ENCODE data around the gene KIF3B.
"Not testable (repeated sequence)": the region's sequence is repeated elsewhere in the genome, so short reads cannot be mapped to it uniquely, and the experiment has no call there.

KIF3B gene

DNA sequence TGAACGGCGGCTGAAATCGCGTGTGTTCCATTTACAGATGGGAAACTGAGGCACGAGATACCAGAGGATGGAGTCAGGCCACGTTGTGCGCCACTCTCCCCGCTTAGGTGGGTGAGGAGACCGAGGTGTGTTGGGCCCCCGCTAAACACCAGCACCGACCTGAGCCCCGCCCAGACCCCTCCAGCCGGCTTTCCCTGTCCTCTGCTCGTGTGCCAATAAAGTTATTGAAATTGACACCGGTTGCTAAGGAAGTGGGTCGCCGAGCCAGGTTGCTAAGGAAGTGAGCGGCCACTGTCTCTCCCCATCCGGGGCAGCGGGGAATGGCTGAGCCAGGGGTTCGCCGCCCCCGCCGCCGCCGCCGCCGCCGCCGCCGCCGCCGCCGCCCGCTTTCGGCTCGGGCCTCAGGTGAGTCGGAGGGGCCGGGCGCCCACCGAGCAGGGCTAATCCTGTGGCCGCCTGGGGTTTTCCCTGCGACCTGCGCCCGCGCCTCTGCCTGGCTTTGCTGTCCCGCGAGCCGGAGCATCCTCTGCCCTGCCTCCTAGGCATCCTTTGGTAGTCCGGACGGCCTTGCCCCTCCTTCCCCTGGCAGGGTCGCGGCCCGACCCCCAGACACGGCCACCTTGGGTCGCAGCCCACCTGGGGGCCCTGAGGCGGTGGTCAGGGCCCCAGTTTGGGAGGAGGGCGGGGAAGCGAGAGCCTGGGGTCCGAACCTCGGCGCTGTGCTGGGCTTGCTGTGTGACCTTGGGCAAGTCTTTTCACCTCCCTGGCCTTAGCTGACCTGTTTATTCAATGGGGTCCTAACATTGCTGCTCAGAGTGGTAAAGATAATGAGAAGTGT is at the start of gene KIF3B:
TSS of gene KIF3B (plus strand) at position 291 of the 838 bp plus-strand sequence. CDS start 32,127 bp downstream, outside the sequence.
- peak; percentile 77 for DNase-seq (ENCODE audit: low spot score)

DNA sequence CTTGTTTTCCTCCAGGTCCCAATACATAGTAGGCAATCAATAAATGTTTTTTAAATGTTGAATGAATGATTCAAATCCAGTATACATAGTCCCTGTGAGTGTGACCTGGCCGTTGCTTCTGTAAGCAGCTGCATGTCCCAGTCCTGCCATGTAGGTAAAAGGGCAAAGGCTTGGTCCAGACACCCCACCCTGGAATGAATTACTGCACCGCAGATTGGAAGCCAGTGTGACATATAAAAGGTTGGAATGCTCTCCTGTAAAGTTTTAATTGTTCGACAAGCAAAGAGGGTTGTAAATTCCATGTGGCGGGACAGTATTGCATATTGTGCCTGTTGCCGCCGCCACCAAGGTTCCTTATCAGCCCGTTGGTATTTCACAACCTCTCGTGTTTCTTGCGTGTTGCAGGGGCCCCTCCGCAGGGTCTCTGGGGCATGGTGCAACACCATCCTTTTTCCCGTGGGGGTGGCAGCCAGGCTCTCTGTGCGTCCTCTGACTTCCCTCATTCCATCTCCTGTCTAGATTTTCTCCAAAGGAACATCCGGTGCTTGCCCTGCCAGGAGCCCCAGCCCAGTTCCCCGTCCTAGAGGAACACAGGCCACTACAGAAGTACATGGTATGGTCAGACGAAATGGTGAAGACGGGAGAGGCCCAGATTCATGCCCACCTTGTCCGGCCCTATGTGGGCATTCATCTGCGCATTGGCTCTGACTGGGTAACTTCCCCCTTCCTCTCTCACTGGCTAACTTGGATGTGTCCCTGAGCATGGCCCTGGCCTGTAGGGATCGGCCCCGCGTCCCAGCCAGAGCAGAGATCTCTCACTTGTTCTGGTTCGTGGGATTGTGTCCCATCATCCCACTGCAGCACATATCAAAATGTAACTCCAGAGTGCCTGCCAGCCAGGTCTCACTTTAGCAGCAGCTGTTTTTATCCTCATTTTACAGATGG is 49.4 kb upstream of the KIF3B start:
- no peak for DNase-seq (ENCODE audit: low spot score)

DNA sequence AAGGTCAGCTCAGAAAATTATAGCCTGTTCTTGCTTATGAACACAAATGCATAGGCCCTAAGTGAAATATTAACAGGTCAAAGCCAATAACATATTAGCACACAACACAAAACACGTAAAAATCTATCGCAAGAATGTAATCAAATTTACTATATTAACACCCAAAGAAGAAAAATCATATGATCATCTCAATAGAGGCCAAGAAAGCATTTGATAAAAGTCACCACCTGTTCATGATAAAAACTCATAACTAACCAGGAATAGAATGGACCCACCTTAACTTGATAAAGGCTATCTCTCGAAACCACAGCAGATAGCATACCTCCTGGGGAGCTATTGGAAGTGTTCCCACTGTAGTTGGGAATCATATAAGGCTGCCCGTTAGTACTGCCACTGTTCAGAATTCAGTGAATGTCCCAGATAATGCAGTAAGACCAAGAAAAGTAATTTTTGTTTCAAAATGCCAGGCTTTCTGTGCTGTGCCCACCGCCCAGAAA is 48.2 kb upstream of the KIF3B start:
- no peak for DNase-seq (ENCODE audit: low spot score)

DNA sequence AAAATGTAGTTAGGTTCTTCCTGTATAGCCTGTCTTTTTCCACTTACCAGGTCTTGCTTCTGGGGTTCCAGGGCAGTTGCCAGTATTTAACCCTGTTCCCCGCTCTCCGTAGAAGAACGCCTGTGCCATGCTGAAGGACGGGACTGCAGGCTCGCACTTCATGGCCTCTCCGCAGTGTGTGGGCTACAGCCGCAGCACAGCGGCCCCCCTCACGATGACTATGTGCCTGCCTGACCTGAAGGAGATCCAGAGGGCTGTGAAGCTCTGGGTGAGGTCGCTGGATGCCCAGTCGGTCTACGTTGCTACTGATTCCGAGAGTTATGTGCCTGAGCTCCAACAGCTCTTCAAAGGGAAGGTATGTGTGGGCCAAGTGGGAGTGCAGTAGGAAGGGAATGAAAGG is 46.7 kb upstream of the KIF3B start:
- DNase-seq (ENCODE audit: low spot score), result no peak

DNA sequence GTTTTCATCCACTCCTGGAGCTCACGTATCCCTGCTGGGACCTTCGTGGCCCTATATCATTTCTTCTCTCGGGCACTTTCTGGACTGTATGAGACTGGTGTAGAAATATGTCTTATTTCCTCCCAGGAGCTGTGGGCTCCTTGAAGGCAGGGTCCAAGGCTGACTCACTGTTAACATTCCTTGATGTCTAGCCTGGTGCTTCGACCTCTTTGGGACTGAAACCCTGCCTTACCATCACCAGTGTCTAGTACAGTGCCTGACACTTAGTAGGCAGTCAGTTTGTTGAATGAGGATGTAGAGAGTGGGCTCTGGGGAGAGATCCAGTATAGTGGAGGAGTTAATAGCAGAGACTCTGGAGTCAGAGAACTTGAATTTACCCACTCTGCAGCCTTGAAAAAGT is 46.2 kb upstream of the KIF3B start:
- DNase-seq (ENCODE audit: low spot score), result no peak

DNA sequence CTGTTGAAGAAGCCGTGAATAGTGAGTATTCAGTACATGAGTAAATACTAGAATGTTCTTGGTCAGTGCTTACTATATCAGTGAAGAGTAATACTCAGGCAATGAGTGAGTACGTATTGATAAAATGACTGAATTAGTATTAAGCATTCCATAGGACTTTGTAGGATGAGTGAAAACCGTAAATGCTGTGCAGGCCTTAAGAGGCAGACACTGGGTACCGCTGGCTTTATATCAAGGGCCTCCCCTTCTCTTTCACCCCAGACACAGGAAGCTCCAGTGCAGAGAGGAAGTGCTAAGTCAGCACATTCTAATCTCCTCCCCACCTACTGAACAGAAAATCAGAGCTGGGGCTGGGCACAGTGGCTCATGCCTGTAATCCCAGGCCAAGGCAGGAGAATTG is 45.6 kb upstream of the KIF3B start:
- DNase-seq (ENCODE audit: low spot score), result peak; percentile 42

DNA sequence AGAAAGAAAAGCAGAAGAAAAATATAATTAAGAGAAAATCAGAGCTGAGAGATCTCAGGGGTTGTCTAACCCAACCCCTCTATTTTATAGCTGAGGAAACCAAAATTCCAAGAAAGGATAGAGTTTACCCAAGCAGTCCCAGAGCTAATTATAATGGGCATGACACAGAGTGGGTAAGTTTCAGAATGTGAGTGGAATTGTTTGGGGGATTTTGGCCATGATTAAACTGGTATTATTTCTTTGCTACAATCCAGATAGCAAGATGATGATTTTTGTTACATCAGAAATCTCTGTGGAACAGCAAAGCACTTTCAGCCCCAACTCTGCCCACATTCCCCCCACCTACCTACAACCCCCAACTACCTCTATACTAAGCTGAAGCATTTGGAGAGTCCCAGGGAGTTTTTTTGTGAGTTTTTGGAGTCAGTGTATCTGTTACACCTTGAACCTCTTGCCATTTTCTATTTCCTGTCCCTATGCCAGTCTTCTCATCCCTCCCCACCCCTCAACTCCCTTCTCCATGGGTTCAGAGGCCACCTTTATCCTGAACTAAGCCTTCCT is 45.0 kb upstream of the KIF3B start:
- DNase-seq (ENCODE audit: low spot score), result no peak

DNA sequence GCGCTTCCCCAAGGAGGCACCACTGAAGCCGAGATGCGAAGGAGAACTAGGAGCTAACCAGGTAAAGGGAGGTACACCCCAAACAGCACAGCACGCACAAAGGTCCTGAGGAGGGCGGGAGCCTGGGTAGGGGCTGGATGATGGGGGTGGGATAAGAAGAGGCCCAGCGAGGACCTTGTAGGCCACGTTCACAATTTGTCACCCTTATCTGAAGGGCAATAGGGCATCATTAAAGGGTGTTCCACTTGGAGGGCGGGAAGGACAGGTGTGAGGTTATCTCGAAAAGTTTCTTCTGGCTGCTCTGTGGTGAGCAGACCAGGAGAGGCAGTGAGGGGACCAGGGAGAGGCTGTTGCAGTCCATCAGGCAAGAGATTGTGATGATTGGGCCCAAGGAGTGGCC is 44.2 kb upstream of the KIF3B start:
- no peak for DNase-seq (ENCODE audit: low spot score)

DNA sequence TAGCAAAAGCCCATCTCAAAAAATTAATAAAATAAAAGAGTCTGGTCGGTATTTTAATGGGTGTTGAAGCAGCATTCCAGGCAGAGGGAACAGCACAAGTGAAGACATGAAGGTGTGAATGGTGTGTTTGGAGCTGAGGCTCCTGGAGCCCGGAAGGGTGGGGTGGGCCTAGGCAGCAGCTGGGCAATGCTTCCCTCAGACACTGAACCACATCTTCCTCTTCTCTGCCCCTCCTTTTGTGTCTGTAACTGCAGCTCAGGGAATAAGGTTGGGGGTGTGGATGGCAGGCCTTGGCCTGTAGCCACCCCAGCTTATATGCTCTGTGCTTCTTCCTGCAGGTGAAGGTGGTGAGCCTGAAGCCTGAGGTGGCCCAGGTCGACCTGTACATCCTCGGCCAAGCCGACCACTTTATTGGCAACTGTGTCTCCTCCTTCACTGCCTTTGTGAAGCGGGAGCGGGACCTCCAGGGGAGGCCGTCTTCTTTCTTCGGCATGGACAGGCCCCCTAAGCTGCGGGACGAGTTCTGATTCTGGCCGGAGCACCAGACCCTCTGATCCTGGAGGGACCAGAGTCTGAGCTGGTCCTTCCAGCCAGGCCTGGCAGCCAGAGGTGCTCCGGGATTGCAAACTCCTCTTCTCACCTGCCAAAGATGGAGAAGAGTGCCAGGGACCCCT is 43.2 kb upstream of the KIF3B start:
- no peak for DNase-seq (ENCODE audit: low spot score)

DNA sequence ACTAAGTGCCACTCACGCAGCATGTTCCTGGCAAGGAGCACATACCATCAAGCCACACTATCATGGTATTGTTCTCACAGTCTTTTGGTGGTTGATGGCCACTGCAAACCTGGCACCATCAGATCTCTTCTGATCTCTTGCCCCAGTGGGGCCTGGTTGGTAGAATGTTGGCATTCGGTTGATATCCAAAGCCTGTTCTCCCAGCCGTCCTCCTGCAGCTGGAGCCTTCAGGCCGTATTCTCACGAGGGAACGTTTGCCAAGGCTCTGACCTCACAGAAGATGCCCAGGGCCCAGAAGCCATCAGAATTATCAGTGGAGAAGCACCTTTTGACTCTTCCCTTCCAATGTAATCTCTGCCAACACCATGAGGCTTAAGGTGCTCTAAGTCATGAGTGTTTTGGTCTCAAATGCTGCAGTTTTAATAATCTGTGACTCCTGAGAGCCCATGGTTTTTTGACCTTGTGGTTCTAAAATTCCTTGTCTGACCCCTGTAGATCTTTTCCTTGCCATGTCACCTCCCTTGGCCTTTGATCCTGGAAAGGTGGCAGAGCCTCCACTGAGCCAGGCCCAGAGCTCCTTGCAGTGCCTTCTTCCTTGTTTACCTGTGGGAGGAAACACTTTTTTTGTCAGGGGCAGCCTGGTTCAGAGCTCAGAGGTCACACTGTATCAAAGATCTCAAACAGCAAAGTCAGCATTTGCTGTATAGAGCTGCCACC is 42.0 kb upstream of the KIF3B start:
- DNase-seq (ENCODE audit: low spot score), result no peak

DNA sequence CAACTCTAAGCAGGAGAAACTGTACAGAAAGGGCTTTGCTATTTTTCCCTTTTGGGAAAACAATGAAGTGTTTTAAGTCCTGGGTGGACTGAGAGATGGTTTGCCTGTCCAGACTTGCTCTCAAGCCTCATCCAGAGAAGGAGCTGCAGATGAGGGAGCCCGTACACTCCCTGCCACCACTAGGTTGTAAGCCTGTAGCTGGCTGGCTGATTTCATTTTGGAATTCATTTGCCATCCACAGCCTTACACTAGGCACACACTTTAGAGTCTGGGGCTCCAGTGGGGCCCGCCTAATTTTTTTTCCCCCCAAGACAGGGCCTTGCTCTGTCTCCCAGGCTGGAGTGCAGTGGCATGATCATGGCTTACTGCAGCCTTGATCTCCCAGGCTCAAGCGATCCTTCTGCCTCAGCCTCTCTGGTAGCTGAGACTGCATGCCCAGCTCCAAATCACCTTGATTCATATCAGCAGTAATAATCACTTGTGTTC is 41.4 kb upstream of the KIF3B start:
- no peak for DNase-seq (ENCODE audit: low spot score)

DNA sequence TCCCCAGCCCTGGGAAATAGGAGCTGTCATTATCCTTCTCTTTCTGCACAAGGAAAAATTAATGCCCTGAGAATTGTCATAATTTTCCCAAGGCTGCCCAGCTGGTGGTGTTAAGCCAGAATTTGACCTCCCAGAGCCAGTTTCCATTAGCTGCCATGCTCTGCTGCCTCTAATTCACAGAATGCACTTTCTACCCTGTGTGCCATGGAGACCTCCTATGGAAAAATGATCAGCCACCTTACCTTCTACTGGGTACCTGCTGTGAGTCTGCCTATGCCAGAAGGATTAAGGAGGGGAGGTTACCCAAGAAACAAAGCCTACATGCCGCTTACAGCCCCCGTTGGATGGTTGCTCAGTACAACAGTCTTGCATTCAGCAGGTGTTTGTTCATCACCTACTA is 40.6 kb upstream of the KIF3B start:
- DNase-seq (ENCODE audit: low spot score), result no peak

DNA sequence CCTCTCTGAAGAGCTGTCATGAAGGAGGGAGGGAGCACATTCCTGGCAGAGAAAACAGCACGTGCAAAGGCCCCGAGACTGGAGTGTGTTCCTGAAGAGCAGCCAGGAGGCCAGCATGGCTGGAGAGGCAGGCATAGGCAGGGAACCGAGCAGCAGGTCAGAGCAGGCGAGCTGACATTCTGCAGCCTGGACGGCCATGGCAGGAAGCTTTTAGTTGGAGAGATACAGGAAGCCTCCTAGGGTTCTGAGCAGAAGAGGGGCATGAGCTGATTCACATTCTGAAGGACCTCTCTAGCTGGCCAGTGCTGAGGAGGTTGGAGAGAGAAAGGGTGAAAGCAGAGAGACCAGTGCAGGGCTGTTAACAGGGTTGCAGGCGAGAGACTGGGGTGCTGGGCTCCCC is 40.0 kb upstream of the KIF3B start:
- DNase-seq (ENCODE audit: low spot score), result no peak

DNA sequence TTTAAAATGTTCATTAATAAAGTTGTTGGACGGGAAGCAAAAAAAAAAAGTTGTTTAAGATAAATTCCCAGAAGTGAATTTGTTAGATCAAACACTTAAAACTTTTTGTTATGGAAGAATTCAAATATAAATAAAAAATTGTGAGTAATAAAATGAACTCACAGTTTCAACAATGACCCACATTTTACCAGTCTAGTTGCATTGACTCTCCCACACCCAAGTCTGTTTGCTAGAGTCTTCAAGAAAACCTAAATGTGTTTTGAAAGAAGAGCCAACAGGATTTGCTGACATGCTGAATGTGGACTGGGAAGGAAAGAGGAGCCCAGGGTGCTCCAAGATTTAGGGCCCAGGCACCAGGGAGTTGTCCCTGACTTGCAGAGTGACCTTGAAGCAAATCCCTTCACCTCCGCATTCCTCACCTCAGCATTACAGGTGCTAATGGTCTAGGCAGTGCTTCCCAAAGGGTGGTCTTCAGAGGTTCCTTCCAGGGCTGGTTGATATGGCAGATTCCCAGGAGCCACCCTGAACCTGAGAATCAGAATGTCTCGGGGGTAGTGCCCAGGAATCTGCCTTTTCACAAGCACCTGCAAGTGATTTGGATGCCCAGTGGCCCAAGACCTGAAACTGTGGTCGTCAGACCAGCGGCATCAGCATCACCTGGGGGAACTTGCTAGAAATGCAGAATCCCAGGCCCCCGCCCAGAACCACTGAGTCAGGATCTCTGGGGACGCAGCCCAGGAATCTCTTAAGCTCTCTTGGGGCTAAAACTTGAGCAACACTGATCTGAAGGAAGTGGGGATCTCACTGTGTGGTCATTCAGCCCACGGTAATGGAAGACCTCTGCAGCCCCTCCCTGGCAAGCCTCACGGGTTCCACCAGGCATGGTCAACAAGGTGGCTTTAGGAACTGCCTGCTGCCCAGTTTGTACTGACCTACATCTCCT is 38.7 kb upstream of the KIF3B start:
- no peak for DNase-seq (ENCODE audit: low spot score)

DNA sequence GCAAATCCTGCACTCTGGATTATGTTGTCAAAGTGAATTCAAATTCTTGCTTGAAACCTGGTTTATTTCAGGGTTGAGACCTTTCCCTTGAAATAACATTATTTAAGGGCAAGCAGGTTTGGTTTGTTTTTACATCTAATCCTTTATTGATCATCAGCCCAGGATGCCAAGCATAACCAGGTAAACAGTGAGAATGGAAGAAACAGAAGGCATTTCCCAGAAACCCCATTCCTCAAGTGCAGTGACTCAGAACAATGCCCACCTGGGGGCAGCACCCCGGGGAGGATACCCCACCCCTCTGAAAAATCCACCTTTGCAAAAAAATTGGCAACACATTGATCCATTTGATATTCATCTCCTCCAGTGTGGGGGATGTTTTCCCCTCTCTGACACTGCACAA is 37.2 kb upstream of the KIF3B start:
- no peak for DNase-seq (ENCODE audit: low spot score)

DNA sequence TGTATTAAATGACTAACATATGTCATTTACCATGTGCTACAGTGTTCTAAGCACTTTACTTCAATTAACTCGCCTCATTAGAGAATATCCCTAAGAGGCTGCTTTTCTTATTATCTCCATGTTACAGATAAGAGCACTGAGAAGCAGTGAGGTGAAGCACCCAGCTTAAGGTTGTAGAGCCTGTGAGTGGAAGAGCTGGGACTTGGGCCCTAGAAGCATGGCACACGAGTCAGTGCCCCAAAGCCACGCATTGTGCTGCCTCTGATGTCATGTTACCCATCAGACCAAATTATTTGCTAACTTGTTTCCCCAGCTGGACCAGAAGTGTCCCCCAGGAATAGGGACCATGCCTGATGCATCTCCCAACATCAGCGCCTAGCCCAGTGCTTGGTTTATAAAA is 35.6 kb upstream of the KIF3B start:
- no peak for DNase-seq (ENCODE audit: low spot score)

DNA sequence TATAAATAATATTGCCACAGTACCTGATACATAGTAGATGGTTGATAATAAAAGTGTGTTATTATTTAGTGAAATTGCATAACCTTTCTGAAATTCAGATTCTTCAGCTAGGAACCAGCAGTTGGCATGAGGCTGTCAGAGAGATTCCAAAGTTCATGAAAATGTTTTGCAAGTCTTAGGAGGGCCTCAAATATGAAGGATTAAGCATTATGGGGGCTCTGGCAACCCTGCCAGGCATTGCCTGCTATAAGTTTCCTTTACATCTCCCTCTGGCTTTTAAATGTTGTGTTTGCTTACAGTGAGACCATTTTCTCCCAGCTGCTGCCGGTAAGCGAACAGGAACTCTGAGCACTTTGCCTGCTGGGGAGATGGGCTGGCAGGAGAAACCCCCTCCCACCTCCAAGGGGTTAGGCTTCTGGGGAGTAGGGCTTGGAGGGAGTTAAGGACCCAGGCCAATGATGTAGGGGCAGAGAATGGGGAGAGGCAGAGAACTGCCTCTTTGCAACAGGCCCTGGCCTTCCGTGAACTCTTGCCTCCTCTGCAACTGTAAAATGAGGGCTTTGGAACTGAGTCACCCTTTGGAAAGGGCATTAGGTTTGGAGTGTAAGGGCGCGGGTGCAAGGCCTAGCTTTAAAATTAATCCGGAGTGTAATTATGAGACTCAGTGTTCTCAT is 33.2 kb upstream of the KIF3B start:
- no peak for DNase-seq (ENCODE audit: low spot score)

DNA sequence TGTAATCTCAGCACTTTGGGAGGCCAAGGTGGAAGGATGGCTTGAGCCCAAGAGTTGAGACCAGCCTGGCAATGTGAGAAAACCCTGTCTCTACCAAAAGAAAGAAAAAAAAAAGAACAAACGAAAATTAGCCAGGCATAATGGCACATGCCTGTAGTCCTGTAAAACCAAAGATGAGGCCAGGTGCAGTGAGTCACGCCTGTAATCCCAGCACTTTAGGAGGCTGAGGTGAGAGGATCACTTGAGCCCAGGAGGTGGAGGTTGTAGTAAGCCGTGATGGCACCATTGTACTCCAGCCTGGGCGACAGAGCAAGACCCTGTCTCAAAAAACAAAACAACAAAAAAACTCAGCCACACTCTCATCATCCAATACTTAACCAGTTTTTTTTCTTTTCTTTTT is 32.5 kb upstream of the KIF3B start:
- DNase-seq (ENCODE audit: low spot score), result no peak

DNA sequence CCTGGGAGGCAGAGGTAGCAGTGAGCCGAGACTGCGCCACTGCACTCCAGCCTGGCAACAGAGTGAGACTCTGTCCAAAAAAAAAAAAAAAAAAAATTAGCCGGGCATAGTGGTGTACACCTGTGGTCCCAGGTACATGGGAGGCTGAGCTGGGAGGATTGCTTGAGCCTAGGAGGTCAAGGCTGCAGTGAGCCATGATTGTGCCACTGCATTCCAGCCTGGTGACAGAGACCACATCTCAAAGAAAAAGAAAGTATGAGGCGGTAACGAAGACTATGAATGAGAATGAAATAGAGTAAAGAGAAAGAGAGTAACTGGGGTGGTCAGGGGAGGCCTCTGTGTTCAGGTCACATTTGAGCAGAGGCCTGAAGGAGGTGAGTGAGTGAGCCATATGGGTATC is 31.2 kb upstream of the KIF3B start:
- DNase-seq (ENCODE audit: low spot score), result not testable (repeated sequence)

All from globus pallidus (tissue), 1 donor.